AG10803 (cell line): ENCODE measurements around the gene ADH1A.
A peak's percentile ranks its signal among the peaks of the same experiment; 100 is the strongest.

ENCODE experiments used
- DNase-seq: peaks from one replicate; pipeline ENCODE4 v3.0.0; 2010; ENCODE audit warnings: low read depth
- H3K4me3 ChIP-seq: 2 replicates; pipeline ENCODE4 v1.5.1; 2011; ENCODE audit warnings: mild to moderate bottlenecking, low read length, control low read depth
- TF ChIP-seq, protein P1 (sequence below): conservative IDR thresholded peaks from 2 replicates; pipeline ENCODE4 v1.5.1; 2011; ENCODE audit warnings: mild to moderate bottlenecking, low read length, control low read depth, inconsistent platforms

ADH1A gene

DNA sequence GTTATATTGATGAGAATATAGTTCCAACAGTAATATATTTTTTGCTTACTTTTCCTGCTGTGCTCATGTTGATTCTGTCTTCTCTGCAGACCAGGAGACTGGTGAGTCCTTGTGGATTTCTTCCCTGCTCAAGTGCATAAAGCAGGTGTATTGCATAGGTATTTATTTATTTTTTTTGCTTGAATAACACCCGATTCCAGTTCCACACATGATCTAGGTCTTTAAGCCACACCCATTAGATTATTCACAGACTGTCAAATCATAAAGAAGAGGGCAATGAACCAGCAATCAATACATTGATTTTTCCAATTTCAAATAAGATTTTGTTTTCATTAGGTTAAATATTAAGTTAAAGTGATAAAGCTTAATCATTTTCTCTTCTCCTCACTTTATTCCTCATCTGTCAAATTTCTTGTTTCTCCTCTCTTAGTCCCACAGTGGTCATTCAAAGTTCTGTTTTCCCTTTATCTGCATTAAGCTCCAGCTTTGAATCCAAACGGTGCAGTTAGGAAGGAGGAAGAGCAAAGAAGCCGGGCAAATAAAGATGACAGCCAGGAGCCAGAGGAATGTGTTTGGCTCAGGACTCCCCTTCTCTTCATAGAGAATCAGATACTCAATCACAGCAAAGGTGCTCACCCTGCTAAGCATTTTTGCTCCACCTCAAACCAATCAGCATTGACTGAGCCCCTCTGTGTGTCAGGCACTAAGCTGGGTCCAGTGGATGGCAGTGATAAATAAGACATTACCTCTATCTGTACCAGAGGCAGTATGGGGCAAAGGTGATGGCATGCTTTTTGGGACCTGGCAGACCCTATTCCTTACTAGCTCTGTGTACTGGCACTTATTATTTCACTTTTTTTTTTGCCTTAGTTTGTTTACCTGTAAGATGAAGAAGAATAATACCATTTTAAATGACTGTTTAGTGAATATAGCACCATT, at the start of gene ADH1A:
ADH1A (minus strand) TSS at position 138 of the 939 bp plus-strand sequence; CDS start at position 67, 71 bp downstream.
- no peak within 1 kb of the TSS for H3K4me3 ChIP-seq
- DNase-seq: no peak
- TF ChIP-seq, protein P1, sequence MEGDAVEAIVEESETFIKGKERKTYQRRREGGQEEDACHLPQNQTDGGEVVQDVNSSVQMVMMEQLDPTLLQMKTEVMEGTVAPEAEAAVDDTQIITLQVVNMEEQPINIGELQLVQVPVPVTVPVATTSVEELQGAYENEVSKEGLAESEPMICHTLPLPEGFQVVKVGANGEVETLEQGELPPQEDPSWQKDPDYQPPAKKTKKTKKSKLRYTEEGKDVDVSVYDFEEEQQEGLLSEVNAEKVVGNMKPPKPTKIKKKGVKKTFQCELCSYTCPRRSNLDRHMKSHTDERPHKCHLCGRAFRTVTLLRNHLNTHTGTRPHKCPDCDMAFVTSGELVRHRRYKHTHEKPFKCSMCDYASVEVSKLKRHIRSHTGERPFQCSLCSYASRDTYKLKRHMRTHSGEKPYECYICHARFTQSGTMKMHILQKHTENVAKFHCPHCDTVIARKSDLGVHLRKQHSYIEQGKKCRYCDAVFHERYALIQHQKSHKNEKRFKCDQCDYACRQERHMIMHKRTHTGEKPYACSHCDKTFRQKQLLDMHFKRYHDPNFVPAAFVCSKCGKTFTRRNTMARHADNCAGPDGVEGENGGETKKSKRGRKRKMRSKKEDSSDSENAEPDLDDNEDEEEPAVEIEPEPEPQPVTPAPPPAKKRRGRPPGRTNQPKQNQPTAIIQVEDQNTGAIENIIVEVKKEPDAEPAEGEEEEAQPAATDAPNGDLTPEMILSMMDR: no peak

DNA sequence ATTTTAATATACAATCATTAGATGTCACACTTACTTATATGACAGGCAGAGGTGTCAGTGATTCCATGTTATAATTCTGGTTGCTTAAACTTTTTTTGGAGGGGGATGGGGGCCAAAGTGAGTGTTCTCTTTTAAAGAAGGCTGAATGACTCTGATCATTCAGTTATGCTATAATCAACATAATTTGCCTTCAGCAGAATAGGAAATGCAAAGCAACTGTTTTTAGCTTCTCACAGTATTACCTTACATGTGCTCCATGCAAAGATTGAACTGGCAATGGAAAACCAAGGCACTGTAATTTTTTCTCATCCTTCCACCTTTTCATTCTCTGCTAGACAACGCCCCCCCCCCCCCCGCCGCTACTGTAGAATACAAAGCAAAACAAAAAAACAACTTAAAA, 48.4 kb upstream of the ADH1A start:
- H3K4me3 ChIP-seq: no peak overlapping the region
- TF ChIP-seq, protein P1: no peak
- no peak for DNase-seq

DNA sequence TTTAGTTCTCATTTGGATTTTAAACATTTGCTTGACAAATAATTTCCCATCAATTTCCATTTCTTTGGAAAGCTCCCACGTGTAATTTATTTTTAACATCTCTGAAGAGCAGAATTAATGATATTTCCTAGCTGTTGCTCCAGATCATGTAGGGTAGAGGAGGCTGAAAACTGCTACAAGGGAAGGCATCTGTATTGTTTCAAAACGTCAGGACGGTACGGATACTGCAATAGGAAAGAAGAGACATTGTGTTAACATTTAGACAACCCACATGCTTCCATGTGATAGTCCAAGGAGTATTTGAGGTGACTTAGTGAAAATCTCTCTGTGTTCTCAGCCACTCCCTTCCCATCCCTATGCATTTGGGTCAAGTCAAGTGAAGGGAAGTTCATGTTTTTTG, 45.8 kb upstream of the ADH1A start:
- H3K4me3 ChIP-seq: no peak overlapping the region
- DNase-seq: no peak
- TF ChIP-seq, protein P1: no peak

DNA sequence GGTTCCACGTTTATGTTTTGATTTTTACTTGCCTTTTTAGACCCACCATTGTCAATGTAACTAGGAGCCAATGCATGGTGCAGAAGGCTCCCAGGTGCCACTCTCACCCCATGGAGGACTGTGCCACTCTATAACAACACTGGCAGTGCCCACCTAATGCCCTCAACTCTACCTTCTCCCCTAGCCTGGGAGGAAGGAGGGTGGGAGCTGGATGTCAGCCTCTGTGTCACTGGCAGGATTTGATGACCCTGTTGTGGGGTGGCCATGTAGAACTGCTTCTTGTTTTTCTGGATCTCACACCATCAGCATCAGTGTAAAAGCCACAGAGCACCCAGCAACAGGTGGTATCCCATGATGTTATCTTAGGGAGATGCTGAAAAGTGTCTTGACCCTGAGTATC, 44.1 kb upstream of the ADH1A start:
- no peak overlapping the region for H3K4me3 ChIP-seq
- TF ChIP-seq, protein P1: no peak
- DNase-seq: no peak

DNA sequence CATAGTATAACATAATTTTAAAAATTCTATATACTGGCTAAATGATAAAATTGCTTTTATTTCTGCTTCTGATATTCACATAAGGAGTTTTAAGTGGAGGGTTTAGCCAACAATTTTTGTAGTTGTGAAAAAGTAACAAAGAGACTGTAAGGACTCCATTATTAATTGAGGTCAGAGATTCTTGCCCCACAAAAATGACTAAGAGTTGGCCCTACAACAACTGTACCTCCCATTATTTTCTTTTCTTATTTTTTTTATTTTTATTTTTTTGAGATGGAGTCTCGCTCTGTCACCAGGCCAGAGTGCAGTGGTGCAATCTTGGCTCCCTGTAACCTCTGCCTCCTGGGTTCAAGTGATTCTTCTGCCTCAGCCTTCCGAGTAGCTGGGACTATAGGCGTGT, 39.9 kb upstream of the ADH1A start:
- no peak for DNase-seq
- no peak overlapping the region for H3K4me3 ChIP-seq
- TF ChIP-seq, protein P1: no peak

DNA sequence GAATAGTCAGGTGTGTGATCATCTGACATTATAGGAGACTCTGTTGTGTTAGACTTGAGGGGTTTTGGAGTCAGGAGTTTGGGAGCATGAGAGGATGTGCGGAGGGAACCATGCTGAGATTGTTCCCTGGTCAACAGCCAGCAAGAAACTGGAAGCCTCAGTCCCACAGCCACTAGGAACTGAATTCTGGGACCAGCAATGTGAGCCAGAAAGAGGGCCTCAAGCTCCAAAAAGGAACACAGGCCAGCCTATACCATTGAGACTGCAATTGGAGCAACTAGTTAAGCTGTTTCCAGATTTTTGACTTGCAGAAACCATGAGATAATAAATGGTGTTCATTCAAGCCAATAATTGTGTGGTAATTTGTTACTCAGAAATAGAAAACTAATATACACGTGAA, 39.1 kb upstream of the ADH1A start:
- no peak for DNase-seq
- TF ChIP-seq, protein P1: no peak
- H3K4me3 ChIP-seq: no peak overlapping the region

DNA sequence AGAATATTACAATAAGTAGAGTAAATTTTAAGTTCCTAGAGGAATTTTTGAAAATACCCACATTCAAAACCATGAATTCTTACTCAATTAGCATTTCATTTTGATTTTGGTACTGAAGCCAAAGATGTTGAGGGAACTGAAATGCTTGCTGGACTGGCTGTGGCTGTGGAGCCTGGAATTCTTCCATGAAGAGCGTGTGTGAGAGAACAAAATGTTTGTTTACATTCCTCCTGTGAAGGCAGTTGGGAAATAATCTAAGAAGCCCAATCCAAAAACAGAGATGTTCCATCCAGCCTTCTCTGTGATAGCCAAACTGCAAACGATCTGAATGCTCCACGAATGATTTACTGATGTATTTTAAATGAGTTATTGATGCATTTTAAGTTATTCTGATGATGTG, 34.2 kb upstream of the ADH1A start:
- DNase-seq: peak; percentile 98
- TF ChIP-seq, protein P1: no peak

More for the DNA sequence above, 34.2 kb upstream of the ADH1A start:
- H3K4me3 ChIP-seq: no peak overlapping the region
